ENCODE results near the gene NOX4. TPM values are rescaled to one million over a fixed set of nuclear protein-coding genes. Genes with fewer than 3 reads are reported as not detected.

The NOX4 gene
- total RNA-seq, 1 experiment from 2014 or later, result not detected

- no peaks in the 10 kb centered on the region for H3K27me3 ChIP-seq (ENCODE audit: insufficient read depth, low read depth)
- no peaks in the 10 kb centered on the region for H4K20me1 ChIP-seq (ENCODE audit: insufficient read depth)
- no peaks in the 10 kb centered on the region for H3K4me1 ChIP-seq (replicated peaks; ENCODE audit: insufficient read depth)
- H3K9me3 ChIP-seq (ENCODE audit: insufficient read depth, low read depth), result no peaks in the 10 kb centered on the region
- H3K9me2 ChIP-seq (ENCODE audit: insufficient read depth), result no peaks in the 10 kb centered on the region
- no peaks in the 10 kb centered on the region for H3F3A ChIP-seq (ENCODE audit: insufficient read depth, low read depth)
- intact Hi-C loops (cut with micrococcal nuclease; ENCODE audit: unreplicated experiment), result no loop called here
- no peaks in the 10 kb centered on the region for H3K79me2 ChIP-seq (ENCODE audit: low read depth)
- H3K4me2 ChIP-seq, result no peak overlapping the region
- ChIA-PET CTCF (no interaction called here), POLR2A (ENCODE audit: unreplicated experiment) (no interaction called here)
- no peak overlapping the region for H3K27ac ChIP-seq
- DNase-seq, result no peak
- BruUV-seq (replicated peaks), result no TSS peak
- no peak for TF ChIP-seq EZH2 (IDR thresholded peaks at IDR 0.05; ENCODE audit: low read depth)
- TF ChIP-seq CTCF (conservative IDR thresholded peaks at IDR 0.05), result no peak
- H2AFZ ChIP-seq, result no peak overlapping the region
- no peaks in the 10 kb centered on the region for H3K36me3 ChIP-seq (ENCODE audit: low read depth)
- H3K4me3 ChIP-seq, result no peak overlapping the region
Measured at GRCh38 chr11:89457190-89457589, 34.0 kb downstream of the NOX4 start.

- H3K4me3 ChIP-seq, result no peak overlapping the region
- no peak overlapping the region for H3K4me2 ChIP-seq
- CTCF ChIA-PET, result no interaction called here
- no peak overlapping the region for H2AFZ ChIP-seq
- H3K79me2 ChIP-seq (ENCODE audit: low read depth), result no peaks in the 10 kb centered on the region
- no peaks in the 10 kb centered on the region for H3K27me3 ChIP-seq (ENCODE audit: insufficient read depth, low read depth)
- no peaks in the 10 kb centered on the region for H4K20me1 ChIP-seq (ENCODE audit: insufficient read depth)
- H3K36me3 ChIP-seq (ENCODE audit: low read depth), result no peaks in the 10 kb centered on the region
- H3K27ac ChIP-seq, result no peak overlapping the region
- intact Hi-C loops (cut with micrococcal nuclease; ENCODE audit: unreplicated experiment), result no loop called here
- no peak for DNase-seq
- H3F3A ChIP-seq (ENCODE audit: insufficient read depth, low read depth), result no peaks in the 10 kb centered on the region
- no peaks in the 10 kb centered on the region for H3K9me2 ChIP-seq (ENCODE audit: insufficient read depth)
- POLR2A ChIA-PET (ENCODE audit: unreplicated experiment), result no interaction called here
- TF ChIP-seq CTCF (conservative IDR thresholded peaks at IDR 0.05) (no peak), EZH2 (IDR thresholded peaks at IDR 0.05; ENCODE audit: low read depth) (no peak)
- no TSS peak for BruUV-seq (replicated peaks)
- no peaks in the 10 kb centered on the region for H3K4me1 ChIP-seq (replicated peaks; ENCODE audit: insufficient read depth)
- H3K9me3 ChIP-seq (ENCODE audit: insufficient read depth, low read depth), result no peaks in the 10 kb centered on the region
Measured at GRCh38 chr11:89456681-89457080, 34.5 kb downstream of the NOX4 start.

- no peak overlapping the region for H3K4me2 ChIP-seq
- CTCF ChIA-PET, result no interaction called here
- no peaks in the 10 kb centered on the region for H3K4me1 ChIP-seq (replicated peaks; ENCODE audit: insufficient read depth)
- no peaks in the 10 kb centered on the region for H3F3A ChIP-seq (ENCODE audit: insufficient read depth, low read depth)
- no peak for TF ChIP-seq CTCF (conservative IDR thresholded peaks at IDR 0.05)
- no peak for TF ChIP-seq EZH2 (IDR thresholded peaks at IDR 0.05; ENCODE audit: low read depth)
- no TSS peak for BruUV-seq (replicated peaks)
- intact Hi-C loops (cut with micrococcal nuclease; ENCODE audit: unreplicated experiment), result no loop called here
- no peaks in the 10 kb centered on the region for H3K27me3 ChIP-seq (ENCODE audit: insufficient read depth, low read depth)
- no peak overlapping the region for H3K27ac ChIP-seq
- no peaks in the 10 kb centered on the region for H3K36me3 ChIP-seq (ENCODE audit: low read depth)
- no peaks in the 10 kb centered on the region for H3K9me2 ChIP-seq (ENCODE audit: insufficient read depth)
- no peak for DNase-seq
- H2AFZ ChIP-seq, result no peak overlapping the region
- no peaks in the 10 kb centered on the region; the same call in 1 of the 2 replicates for H4K20me1 ChIP-seq (ENCODE audit: insufficient read depth)
- POLR2A ChIA-PET (ENCODE audit: unreplicated experiment), result no interaction called here
- no peaks in the 10 kb centered on the region for H3K79me2 ChIP-seq (ENCODE audit: low read depth)
- no peaks in the 10 kb centered on the region for H3K9me3 ChIP-seq (ENCODE audit: insufficient read depth, low read depth)
- no peak overlapping the region for H3K4me3 ChIP-seq
Measured at GRCh38 chr11:89452780-89453179, 38.4 kb downstream of the NOX4 start.

All from PC-9 (cell line).